Ureter (tissue), 1 donor: ENCODE measurements around the gene PRPSAP2. TPM values are rescaled to one million over a fixed set of nuclear protein-coding genes. Genes with fewer than 3 reads are reported as not detected.

Source experiments
- DNase-seq: peaks from one replicate; pipeline ENCODE4 v3.0.0-alpha.2; 2020; ENCODE audit warnings: low spot score
- total RNA-seq: library from RNA; stranded (reverse); gene quantifications from one replicate; pipeline ENCODE4 v1.2.4, GENCODE V29; 2023
- donor health status: DM: yes; HTN: yes; CAD: no.

The PRPSAP2 gene
- total RNA-seq, 1 donor from 2014 or later: 40.7 TPM

- DNase-seq: no peak
Measured at GRCh38 chr17:18961634-18962493, 103.9 kb downstream of the PRPSAP2 start.

GRCh38 chr17:18962494-18962815 lies 104.5 kb downstream of the PRPSAP2 start:
- DNase-seq: no peak

- DNase-seq: no peak
Measured at GRCh38 chr17:18963126-18964017, 105.4 kb downstream of the PRPSAP2 start.

GRCh38 chr17:18964018-18964351 lies 106.1 kb downstream of the PRPSAP2 start:
- no peak for DNase-seq

GRCh38 chr17:18964550-18964949 lies 106.6 kb downstream of the PRPSAP2 start:
- DNase-seq: no peak

- no peak for DNase-seq
Measured at GRCh38 chr17:18965530-18966236, 107.8 kb downstream of the PRPSAP2 start.

GRCh38 chr17:18966831-18967624 lies 109.1 kb downstream of the PRPSAP2 start:
- DNase-seq: no peak

- no peak for DNase-seq
Measured at GRCh38 chr17:18967916-18968315, 110.0 kb downstream of the PRPSAP2 start.

- no peak for DNase-seq
Measured at GRCh38 chr17:18968345-18968744, 110.4 kb downstream of the PRPSAP2 start.

GRCh38 chr17:18968945-18969887 lies 111.3 kb downstream of the PRPSAP2 start:
- peak; percentile 61 for DNase-seq

- no peak for DNase-seq
Measured at GRCh38 chr17:18970582-18971480, 112.9 kb downstream of the PRPSAP2 start.

GRCh38 chr17:18971801-18972200 lies 113.9 kb downstream of the PRPSAP2 start:
- no peak for DNase-seq

GRCh38 chr17:18974407-18975149 lies 116.6 kb downstream of the PRPSAP2 start:
- DNase-seq: no peak

GRCh38 chr17:18975597-18975996 lies 117.7 kb downstream of the PRPSAP2 start:
- DNase-seq: no peak

GRCh38 chr17:18976201-18976600 lies 118.3 kb downstream of the PRPSAP2 start:
- no peak for DNase-seq

- DNase-seq: no peak
Measured at GRCh38 chr17:18977021-18977420, 119.1 kb downstream of the PRPSAP2 start.

GRCh38 chr17:18977646-18978045 lies 119.7 kb downstream of the PRPSAP2 start:
- DNase-seq: no peak

- DNase-seq: no peak
Measured at GRCh38 chr17:18978050-18978449, 120.1 kb downstream of the PRPSAP2 start.

- no peak for DNase-seq
Measured at GRCh38 chr17:18978655-18979054, 120.7 kb downstream of the PRPSAP2 start.
